ENCODE results near the gene TMEM114.
A peak's percentile ranks its signal among the peaks of the same experiment; 100 is the strongest.

Gene TMEM114

GRCh38 chr16:8625491-8626087 lies 35.3 kb upstream of the TMEM114 start:
- Histone ChIP-seq H3K36me3 (ENCODE audit: control insufficient read depth, insufficient read depth, low read length) (peaks cover 13% of the 10 kb centered on the region), H3K4ac (ENCODE audit: low read depth, low read length) (no peak overlapping the region)

GRCh38 chr16:8623634-8624033 lies 33.3 kb upstream of the TMEM114 start:
- DNase-seq, result peak; percentile 54
- Histone ChIP-seq H2AK5ac (ENCODE audit: low read length) (no peak overlapping the region), H3K27ac (ENCODE audit: low read depth, low read length) (no peak overlapping the region), H3K36me3 (ENCODE audit: control insufficient read depth, insufficient read depth, low read length) (peaks cover 4% of the 10 kb centered on the region), H3K18ac (ENCODE audit: low read length) (no peak overlapping the region), H3K4me1 (ENCODE audit: control insufficient read depth, low read depth, low read length) (no peaks in the 10 kb centered on the region), H3K56ac (ENCODE audit: low read length) (no peak overlapping the region), H3K4ac (ENCODE audit: low read depth, low read length) (no peak overlapping the region), H2BK15ac (replicated peaks; ENCODE audit: low read depth) (no peak overlapping the region), H3K79me2 (ENCODE audit: control insufficient read depth, insufficient read depth, low read length) (peaks cover 24% of the 10 kb centered on the region), H3K79me1 (ENCODE audit: low read length) (peaks cover 15% of the 10 kb centered on the region), H4K5ac (ENCODE audit: low read length) (no peak overlapping the region), H3K4me3 (ENCODE audit: low read length) (no peak overlapping the region), H3K27me3 (ENCODE audit: insufficient read depth, low read length, poor library complexity) (no peaks in the 10 kb centered on the region), H4K8ac (ENCODE audit: low read depth, low read length) (no peak overlapping the region), H3K4me2 (ENCODE audit: low read length) (no peak overlapping the region), H3K9ac (ENCODE audit: low read length) (no peak overlapping the region), H2BK120ac (ENCODE audit: low read depth, low read length) (no peak overlapping the region), H2BK5ac (ENCODE audit: low read length) (no peak overlapping the region), H3K23ac (ENCODE audit: low read length) (no peak overlapping the region)

More at GRCh38 chr16:8625491-8626087, 35.3 kb upstream of the TMEM114 start:
- no peaks in the 10 kb centered on the region for H3K4me1 ChIP-seq (ENCODE audit: control insufficient read depth, low read depth, low read length)
- H3K4me3 ChIP-seq (ENCODE audit: low read length), result no peak overlapping the region
- H2AK5ac ChIP-seq (ENCODE audit: low read length), result no peak overlapping the region
- H3K18ac ChIP-seq (ENCODE audit: low read length), result no peak overlapping the region
- H2BK5ac ChIP-seq (ENCODE audit: low read length), result no peak overlapping the region
- H4K5ac ChIP-seq (ENCODE audit: low read length), result no peak overlapping the region
- no peak overlapping the region for H3K23ac ChIP-seq (ENCODE audit: low read length)
- no peak overlapping the region for H3K4me2 ChIP-seq (ENCODE audit: low read length)
- DNase-seq, result no peak
- H3K27me3 ChIP-seq (ENCODE audit: insufficient read depth, low read length, poor library complexity), result no peaks in the 10 kb centered on the region
- peaks cover 15% of the 10 kb centered on the region for H3K79me1 ChIP-seq (ENCODE audit: low read length)
- no peak overlapping the region for H3K9ac ChIP-seq (ENCODE audit: low read length)
- H4K8ac ChIP-seq (ENCODE audit: low read depth, low read length), result no peak overlapping the region
- H3K79me2 ChIP-seq (ENCODE audit: control insufficient read depth, insufficient read depth, low read length), result peaks cover 24% of the 10 kb centered on the region
- H2BK15ac ChIP-seq (replicated peaks; ENCODE audit: low read depth), result no peak overlapping the region
- no peak overlapping the region for H3K27ac ChIP-seq (ENCODE audit: low read depth, low read length)
- H2BK120ac ChIP-seq (ENCODE audit: low read depth, low read length), result no peak overlapping the region
- H3K56ac ChIP-seq (ENCODE audit: low read length), result no peak overlapping the region
- WGBS (ENCODE audit: extremely low coverage, insufficient coverage, low lambda C conversion rate), result no CpG with 5 or more reads among the region's 10 CpGs

GRCh38 chr16:8622315-8622656 lies 32.0 kb upstream of the TMEM114 start:
- Histone ChIP-seq H3K4me3 (ENCODE audit: low read length) (peak overlapping the region; percentile 99), H2BK5ac (ENCODE audit: low read length) (no peak overlapping the region), H3K4me2 (ENCODE audit: low read length) (peak overlapping the region; percentile 62), H4K8ac (ENCODE audit: low read depth, low read length) (no peak overlapping the region), H3K23ac (ENCODE audit: low read length) (no peak overlapping the region), H3K9ac (ENCODE audit: low read length) (peak overlapping the region; percentile 99), H2BK15ac (replicated peaks; ENCODE audit: low read depth) (no peak overlapping the region), H3K79me1 (ENCODE audit: low read length) (peaks cover 13% of the 10 kb centered on the region), H2BK120ac (ENCODE audit: low read depth, low read length) (no peak overlapping the region), H2AK5ac (ENCODE audit: low read length) (no peak overlapping the region), H3K56ac (ENCODE audit: low read length) (peak overlapping the region; percentile 99), H3K36me3 (ENCODE audit: control insufficient read depth, insufficient read depth, low read length) (peaks cover 1% of the 10 kb centered on the region), H3K27me3 (ENCODE audit: insufficient read depth, low read length, poor library complexity) (no peaks in the 10 kb centered on the region), H3K27ac (ENCODE audit: low read depth, low read length) (no peak overlapping the region), H3K18ac (ENCODE audit: low read length) (no peak overlapping the region), H3K4ac (ENCODE audit: low read depth, low read length) (no peak overlapping the region), H4K5ac (ENCODE audit: low read length) (no peak overlapping the region), H3K79me2 (ENCODE audit: control insufficient read depth, insufficient read depth, low read length) (peaks cover 24% of the 10 kb centered on the region), H3K4me1 (ENCODE audit: control insufficient read depth, low read depth, low read length) (no peaks in the 10 kb centered on the region)
- WGBS (ENCODE audit: extremely low coverage, insufficient coverage, low lambda C conversion rate), result no CpG with 5 or more reads among the region's 4 CpGs
- no peak for DNase-seq

GRCh38 chr16:8621572-8622314 lies 31.4 kb upstream of the TMEM114 start, which contains the start of gene METTL22:
Gene METTL22, plus strand, starts transcription at chr16:8621698. Its CDS starts 3,968 bp downstream, at chr16:8625666.
- DNase-seq, result peak; percentile 89
- H3K23ac ChIP-seq (ENCODE audit: low read length), result peak within 1 kb of the TSS; percentile 68
- H3K9ac ChIP-seq (ENCODE audit: low read length), result peak within 1 kb of the TSS; percentile 99
- H2BK15ac ChIP-seq (replicated peaks; ENCODE audit: low read depth), result no peak within 1 kb of the TSS
- no peaks in the 10 kb centered on the region for H3K27me3 ChIP-seq (ENCODE audit: insufficient read depth, low read length, poor library complexity)
- no peak within 1 kb of the TSS for H4K5ac ChIP-seq (ENCODE audit: low read length)
- H4K8ac ChIP-seq (ENCODE audit: low read depth, low read length), result no peak within 1 kb of the TSS
- H3K27ac ChIP-seq (ENCODE audit: low read depth, low read length), result no peak within 1 kb of the TSS
- no peaks in the 10 kb centered on the region for H3K4me1 ChIP-seq (ENCODE audit: control insufficient read depth, low read depth, low read length)
- no peaks in the 10 kb centered on the region for H3K36me3 ChIP-seq (ENCODE audit: control insufficient read depth, insufficient read depth, low read length)
- peak within 1 kb of the TSS; percentile 99 for H3K56ac ChIP-seq (ENCODE audit: low read length)
- peak within 1 kb of the TSS; percentile 99 for H3K4me3 ChIP-seq (ENCODE audit: low read length)
- no peak within 1 kb of the TSS for H2BK120ac ChIP-seq (ENCODE audit: low read depth, low read length)
- H3K4me2 ChIP-seq (ENCODE audit: low read length), result peak within 1 kb of the TSS; percentile 62
- H3K18ac ChIP-seq (ENCODE audit: low read length), result peak within 1 kb of the TSS; percentile 65
- H3K4ac ChIP-seq (ENCODE audit: low read depth, low read length), result no peak within 1 kb of the TSS
- peaks cover 24% of the 10 kb centered on the region for H3K79me2 ChIP-seq (ENCODE audit: control insufficient read depth, insufficient read depth, low read length)
- peak within 1 kb of the TSS; percentile 62 for H2AK5ac ChIP-seq (ENCODE audit: low read length)
- WGBS (ENCODE audit: extremely low coverage, insufficient coverage, low lambda C conversion rate), result no CpG with 5 or more reads among the region's 51 CpGs
- H2BK5ac ChIP-seq (ENCODE audit: low read length), result peak within 1 kb of the TSS; percentile 76
- peaks cover 11% of the 10 kb centered on the region for H3K79me1 ChIP-seq (ENCODE audit: low read length)

- no peak overlapping the region for H3K27ac ChIP-seq (ENCODE audit: low read depth, low read length)
- H3K79me1 ChIP-seq (ENCODE audit: low read length), result peaks cover 11% of the 10 kb centered on the region
- peaks cover 24% of the 10 kb centered on the region for H3K79me2 ChIP-seq (ENCODE audit: control insufficient read depth, insufficient read depth, low read length)
- no peak overlapping the region for H3K18ac ChIP-seq (ENCODE audit: low read length)
- WGBS (ENCODE audit: extremely low coverage, insufficient coverage, low lambda C conversion rate), result no CpG with 5 or more reads among the region's 12 CpGs
- H2BK120ac ChIP-seq (ENCODE audit: low read depth, low read length), result no peak overlapping the region
- H3K4me2 ChIP-seq (ENCODE audit: low read length), result peak overlapping the region; percentile 52
- no peak overlapping the region for H4K8ac ChIP-seq (ENCODE audit: low read depth, low read length)
- H3K4ac ChIP-seq (ENCODE audit: low read depth, low read length), result no peak overlapping the region
- H3K4me1 ChIP-seq (ENCODE audit: control insufficient read depth, low read depth, low read length), result no peaks in the 10 kb centered on the region
- no peak overlapping the region for H2AK5ac ChIP-seq (ENCODE audit: low read length)
- no peak overlapping the region for H3K23ac ChIP-seq (ENCODE audit: low read length)
- H3K27me3 ChIP-seq (ENCODE audit: insufficient read depth, low read length, poor library complexity), result no peaks in the 10 kb centered on the region
- no peak overlapping the region for H2BK15ac ChIP-seq (replicated peaks; ENCODE audit: low read depth)
- H3K9ac ChIP-seq (ENCODE audit: low read length), result no peak overlapping the region
- no peak for DNase-seq
- no peak overlapping the region for H3K4me3 ChIP-seq (ENCODE audit: low read length)
- no peak overlapping the region for H3K56ac ChIP-seq (ENCODE audit: low read length)
- no peaks in the 10 kb centered on the region for H3K36me3 ChIP-seq (ENCODE audit: control insufficient read depth, insufficient read depth, low read length)
- H4K5ac ChIP-seq (ENCODE audit: low read length), result no peak overlapping the region
- no peak overlapping the region for H2BK5ac ChIP-seq (ENCODE audit: low read length)
Measured at GRCh38 chr16:8621222-8621571, 30.9 kb upstream of the TMEM114 start.
